GM18519 (cell line): Measurements from ENCODE around the gene TOMM20L.
A peak's percentile ranks its signal among the peaks of the same experiment; 100 is the strongest.

Experiments used
- ATAC-seq: cut with Tn5 transposase; IDR thresholded peaks from one replicate; pipeline ENCODE4 v1.9.1; 2021; ENCODE audit warnings: mild to moderate bottlenecking, moderate library complexity; ENCODE audit not compliant: unreplicated experiment, low FRiP score

TOMM20L gene

GRCh38 chr14:58426670-58427280 lies 31.0 kb downstream of the TOMM20L start:
- ATAC-seq = peak; percentile 12

GRCh38 chr14:58427281-58428117 lies 31.8 kb downstream of the TOMM20L start, which contains the start of the genes KIAA0586 and TIMM9:
Gene KIAA0586, plus strand, starts transcription at chr14:58427719. Its CDS starts 546 bp downstream, at chr14:58428265.
Gene TIMM9, minus strand, starts transcription at chr14:58427531. Its CDS starts 15,586 bp downstream, at chr14:58411945.
- peak; percentile 67 for ATAC-seq

- no peak for ATAC-seq
These were observed 32.5 kb downstream of the TOMM20L start for GRCh38 chr14:58428118-58428683.

GRCh38 chr14:58430156-58430555 lies 34.4 kb downstream of the TOMM20L start:
- ATAC-seq = no peak

- ATAC-seq = no peak
These were observed 43.7 kb downstream of the TOMM20L start for GRCh38 chr14:58439476-58439875.

GRCh38 chr14:58444627-58445026 lies 48.9 kb downstream of the TOMM20L start:
- no peak for ATAC-seq

GRCh38 chr14:58455593-58456265 lies 60.0 kb downstream of the TOMM20L start:
- no peak for ATAC-seq
